Activated CD4-positive, alpha-beta T cell treated with anti-CD3 and anti-CD28 coated beads, Interleukin-2, amount 50 U/mL, for 48 hours (primary cell): ENCODE measurements around the gene PLD1.

Source experiments
- DNase-seq, 2 experiments: peaks; one replicate each; pipeline ENCODE4 v3.0.0-alpha.2; 2020

PLD1 gene

GRCh38 chr3:171813278-171813896 is 3.1 kb upstream of the PLD1 start:
- DNase-seq: no peak

GRCh38 chr3:171812811-171813210 is 2.5 kb upstream of the PLD1 start:
- DNase-seq: no peak

- no peak for DNase-seq
Measured at GRCh38 chr3:171811913-171812335, 1.6 kb upstream of the PLD1 start.

- DNase-seq: no peak
Measured at GRCh38 chr3:171811295-171811912, 1.1 kb upstream of the PLD1 start.

- DNase-seq: no peak
Measured at GRCh38 chr3:171810629-171811294, 479 bp upstream of the PLD1 start.

GRCh38 chr3:171809611-171809860 is 747 bp downstream of the PLD1 start:
- no peak for DNase-seq

- no peak for DNase-seq
Measured at GRCh38 chr3:171807806-171808205, 2.5 kb downstream of the PLD1 start.

- no peak for DNase-seq
Measured at GRCh38 chr3:171807129-171807675, 3.1 kb downstream of the PLD1 start.

GRCh38 chr3:171806200-171807128 is 3.8 kb downstream of the PLD1 start:
- no peak for DNase-seq

GRCh38 chr3:171805687-171806086 is 4.6 kb downstream of the PLD1 start:
- no peak for DNase-seq

- DNase-seq: no peak
Measured at GRCh38 chr3:171804618-171805389, 5.5 kb downstream of the PLD1 start.

- DNase-seq: no peak
Measured at GRCh38 chr3:171803044-171803443, 7.2 kb downstream of the PLD1 start.

- DNase-seq: no peak
Measured at GRCh38 chr3:171802590-171802956, 7.7 kb downstream of the PLD1 start.

GRCh38 chr3:171801738-171802589 is 8.3 kb downstream of the PLD1 start:
- DNase-seq: no peak

GRCh38 chr3:171799501-171799900 is 10.8 kb downstream of the PLD1 start:
- no peak for DNase-seq

- no peak for DNase-seq
Measured at GRCh38 chr3:171797873-171798272, 12.4 kb downstream of the PLD1 start.

- DNase-seq: no peak
Measured at GRCh38 chr3:171797265-171797679, 13.0 kb downstream of the PLD1 start.

GRCh38 chr3:171796625-171797264 is 13.5 kb downstream of the PLD1 start:
- no peak for DNase-seq

GRCh38 chr3:171792531-171792930 is 17.8 kb downstream of the PLD1 start:
- no peak for DNase-seq

GRCh38 chr3:171791692-171792076 is 18.6 kb downstream of the PLD1 start:
- no peak for DNase-seq
